SK-N-SH (cell line): ENCODE measurements around the gene GID4. TPM values are rescaled to one million over a fixed set of nuclear protein-coding genes. Genes with fewer than 3 reads are reported as not detected.

Source experiments
- CHD2 ChIP-seq: fragments of 150-350 bp; IDR thresholded peaks from 2 replicates; pipeline ENCODE4 v1.6.1; 2018; ENCODE audit warnings: low read length; ENCODE audit not compliant: partially characterized antibody
- ELF1 ChIP-seq: IDR thresholded peaks from 2 replicates; pipeline ENCODE4 v1.4.0; 2012
- EP300 ChIP-seq, 2 experiments: IDR thresholded peaks; 2 replicates each; pipeline versions ENCODE4 v1.4.0 to v1.6.1; 2012; ENCODE audit warnings: borderline replicate concordance in 1 of 2, low read depth in 1 of 2, low read length in 1 of 2
- FOXM1 ChIP-seq: IDR thresholded peaks from 2 replicates; pipeline ENCODE4 v1.4.0; 2012; ENCODE audit warnings: low read depth, mild to moderate bottlenecking
- GATA2 ChIP-seq: sonication (generic); formaldehyde crosslinking; IDR thresholded peaks from 2 replicates; pipeline ENCODE4 v1.5.0; 2020; ENCODE audit warnings: mild to moderate bottlenecking, missing genetic modification reagents
- MAX ChIP-seq: IDR thresholded peaks from 2 replicates; pipeline ENCODE4 v1.4.0; 2012; ENCODE audit warnings: low read depth
- MEF2A ChIP-seq: IDR thresholded peaks from 2 replicates; pipeline ENCODE4 v1.4.0; 2012; ENCODE audit warnings: low read depth, borderline replicate concordance
- NFIC ChIP-seq: IDR thresholded peaks from 2 replicates; pipeline ENCODE4 v1.4.0; 2012; ENCODE audit warnings: borderline replicate concordance
- NRF1 ChIP-seq: IDR thresholded peaks from 2 replicates; pipeline ENCODE4 v1.6.1; 2012; ENCODE audit warnings: low read depth, mild to moderate bottlenecking, low read length
- PBX3 ChIP-seq: IDR thresholded peaks from 2 replicates; pipeline ENCODE4; 2012
- RAD21 ChIP-seq: IDR thresholded peaks from 2 replicates; pipeline ENCODE4 v1.6.1; 2012; ENCODE audit warnings: mild to moderate bottlenecking, low read length
- RCOR1 ChIP-seq: fragments of 150-350 bp; IDR thresholded peaks from 2 replicates; pipeline ENCODE4 v1.6.1; 2017; ENCODE audit warnings: antibody characterized with exemption, low read length
- REST ChIP-seq: IDR thresholded peaks from 2 replicates; pipeline ENCODE4 v1.6.1; 2012; ENCODE audit warnings: mild to moderate bottlenecking, low read depth, low read length, moderate library complexity
- RXRA ChIP-seq: IDR thresholded peaks from 2 replicates; pipeline ENCODE4 v1.4.0; 2012; ENCODE audit warnings: low read depth, mild to moderate bottlenecking, borderline replicate concordance
- SMC3 ChIP-seq: IDR thresholded peaks from 2 replicates; pipeline ENCODE4 v1.6.1; 2012; ENCODE audit warnings: low read depth, low read length, improper control_type of control experiment
- TAF1 ChIP-seq: IDR thresholded peaks from 2 replicates; pipeline ENCODE4 v1.6.1; 2012; ENCODE audit warnings: low read depth, mild to moderate bottlenecking, low read length, moderate library complexity, borderline replicate concordance
- TCF12 ChIP-seq: IDR thresholded peaks from 2 replicates; pipeline ENCODE4 v1.4.0; 2012
- ZBTB33 ChIP-seq: IDR thresholded peaks from 2 replicates; pipeline ENCODE4 v1.4.0; 2012; ENCODE audit warnings: low read depth, borderline replicate concordance
- polyA plus RNA-seq, 3 experiments: library from polyadenylated mRNA; depleted of rRNA; stranded (reverse); fragments of >200 nt; gene quantifications; 2 replicates each; pipeline ENCODE4 v1.2.3, GENCODE V29; 2012
- TF ChIP-seq, protein P1 (sequence below): fragments of 150-350 bp; IDR thresholded peaks from 2 replicates; pipeline ENCODE4 v1.6.1; 2016; ENCODE audit warnings: mild to moderate bottlenecking, low read depth, low read length

The GID4 gene
- polyA plus RNA-seq, 1 of the 3 experiments (the other 2 are of a cell fraction), result 4.3 TPM

DNA sequence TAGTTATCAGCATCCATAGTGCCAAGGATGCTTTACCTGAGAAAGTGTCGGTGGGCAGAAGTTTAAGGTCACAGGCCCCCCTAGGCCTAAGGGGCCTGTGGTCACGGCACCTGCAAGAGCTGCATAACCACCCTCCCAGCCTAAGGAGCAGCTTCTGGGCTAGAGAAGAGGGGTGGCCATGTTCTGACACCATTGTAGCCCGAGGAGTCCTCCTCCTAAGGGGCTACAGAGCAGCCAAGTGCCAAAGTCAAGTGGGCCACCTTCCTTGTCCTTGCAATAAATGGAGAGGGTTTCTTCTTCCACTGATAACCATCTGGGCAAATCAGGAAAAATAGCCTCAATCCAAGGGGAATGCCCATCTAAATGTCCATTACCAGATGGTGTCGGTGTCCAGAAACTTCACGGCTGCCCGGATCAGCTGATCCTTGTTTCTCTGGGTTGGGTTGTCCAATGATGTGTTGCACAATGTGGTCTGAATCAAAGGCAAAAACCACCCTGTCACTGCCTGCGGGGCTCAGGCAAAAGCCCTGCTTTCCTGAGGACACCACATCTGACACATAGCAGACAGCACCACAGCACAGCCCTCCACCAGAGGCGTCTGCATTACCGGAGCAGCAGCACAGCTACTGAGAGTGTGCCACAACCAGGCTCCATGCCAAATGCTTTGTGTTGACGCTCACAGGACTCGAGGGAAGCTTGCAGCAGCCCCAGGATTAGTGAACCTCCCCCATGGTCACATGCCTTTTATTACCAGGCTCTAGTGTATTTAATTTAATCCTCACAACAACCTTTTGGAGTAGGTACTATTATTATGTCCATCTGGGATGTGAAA is 13.0 kb upstream of the GID4 start (continued):
- TF ChIP-seq SMC3 (peak; percentile 12; the same call in 1 of the 2 replicates), MAX (no peak), ZBTB33 (no peak), NFIC (peak; percentile 24; the same call in 1 of the 2 replicates), RCOR1 (peak; percentile 49), CHD2 (peak; percentile 44), REST (no peak), RAD21 (peak; percentile 27; the same call in 1 of the 2 replicates), TAF1 (no peak), RXRA (no peak), FOXM1 (no peak), PBX3 (no peak), MEF2A (no peak), GATA2 (peak; percentile 61), ELF1 (no peak), TCF12 (peak; percentile 29; the same call in 1 of the 2 replicates), EP300 (IDR thresholded peaks at IDR 0.05; ENCODE audit: borderline replicate concordance in 1 of 2, low read depth in 1 of 2, low read length in 1 of 2) (peak in 1 of 2 experiments; percentile 69; a peak in 2 of 4 replicates), NRF1 (no peak)
- TF ChIP-seq, protein P1, sequence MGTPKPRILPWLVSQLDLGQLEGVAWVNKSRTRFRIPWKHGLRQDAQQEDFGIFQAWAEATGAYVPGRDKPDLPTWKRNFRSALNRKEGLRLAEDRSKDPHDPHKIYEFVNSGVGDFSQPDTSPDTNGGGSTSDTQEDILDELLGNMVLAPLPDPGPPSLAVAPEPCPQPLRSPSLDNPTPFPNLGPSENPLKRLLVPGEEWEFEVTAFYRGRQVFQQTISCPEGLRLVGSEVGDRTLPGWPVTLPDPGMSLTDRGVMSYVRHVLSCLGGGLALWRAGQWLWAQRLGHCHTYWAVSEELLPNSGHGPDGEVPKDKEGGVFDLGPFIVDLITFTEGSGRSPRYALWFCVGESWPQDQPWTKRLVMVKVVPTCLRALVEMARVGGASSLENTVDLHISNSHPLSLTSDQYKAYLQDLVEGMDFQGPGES, result no peak
- TF ChIP-seq, all 33 proteins: peak for 10
